ENCODE measurements around the gene JAG1. TPM values are rescaled to one million over a fixed set of nuclear protein-coding genes. Genes with fewer than 3 reads are reported as not detected.

The JAG1 gene
- total and polyA plus RNA-seq, 9 of the 15 experiments (the other 6 are each of a cell fraction or from before 2014, with no cell fraction given), result 0.04 to 0.40 (median 0.07) TPM

- H3K36me3 ChIP-seq (ENCODE audit: control insufficient read depth, insufficient read depth, low read length), result no peaks in the 10 kb centered on the region
- no peak for DNase-seq (ENCODE audit: extremely low read depth in 1 of 4, low spot score in 3 of 4)
- CTCF ChIA-PET (ENCODE audit: low intra/inter-chr PET ratio), result no interaction called here
- H3K4me1 ChIP-seq (replicated peaks in 1 of 2; ENCODE audit: control insufficient read depth in 2 of 2, insufficient read depth in 2 of 2, low read length in 2 of 2), result no peaks in the 10 kb centered on the region
- intact Hi-C loops (cut with micrococcal nuclease), result no loop called here
- no peaks in the 10 kb centered on the region for H3K27me3 ChIP-seq (ENCODE audit: control insufficient read depth in 2 of 2, insufficient read depth in 2 of 2, low read length in 2 of 2)
- no peaks in the 10 kb centered on the region for H3K9me3 ChIP-seq (replicated peaks; ENCODE audit: control insufficient read depth, insufficient read depth, low read depth, low read length)
- no peak overlapping the region for H2AFZ ChIP-seq (ENCODE audit: low read depth, low read length)
- H3K79me2 ChIP-seq (ENCODE audit: control insufficient read depth, insufficient read depth, low read length), result no peaks in the 10 kb centered on the region
- no peak overlapping the region for H3K27ac ChIP-seq (ENCODE audit: extremely low read depth, low read depth, low read length)
- in situ Hi-C loops (cut with MboI), result no loop called here
- no TSS peak for BruUV-seq (replicated peaks)
- no peaks in the 10 kb centered on the region for H3K9me1 ChIP-seq (ENCODE audit: control insufficient read depth, insufficient read depth, low read length)
- no peak overlapping the region for H3K9ac ChIP-seq (ENCODE audit: insufficient read depth in 1 of 2, low read depth in 2 of 2, low read length in 2 of 2)
- H3K4me2 ChIP-seq (ENCODE audit: insufficient read depth, low read length), result no peak overlapping the region
- ATAC-seq, result no peak
- POLR2A ChIA-PET, result no interaction called here
- no peak for TF ChIP-seq HOMEZ (CRISPR knock-in tag; IDR thresholded peaks at IDR 0.05)
- TF ChIP-seq TFE3 (CRISPR knock-in tag; IDR thresholded peaks at IDR 0.05), result no peak
- no peak for TF ChIP-seq CAMTA2 (CRISPR knock-in tag; conservative IDR thresholded peaks at IDR 0.05)
- TF ChIP-seq ARID3B (CRISPR knock-in tag; IDR thresholded peaks at IDR 0.05; ENCODE audit: borderline replicate concordance), result no peak
- no peak for FAIRE-seq
- H3K4me3 ChIP-seq, result no peak overlapping the region
- WGBS (ENCODE audit: insufficient coverage, low coverage, missing lambda C conversion rate), result 0% methylated on average over 1 of the region's 2 CpGs
- H4K20me1 ChIP-seq (replicated peaks; ENCODE audit: control insufficient read depth, insufficient read depth, low read length), result no peaks in the 10 kb centered on the region
These were observed 46.8 kb upstream of the JAG1 start for GRCh38 chr20:10720565-10720964.

All from K562 (cell line).